Neural crest cell (in vitro differentiated cells): Measurements from ENCODE around the gene FABP6. TPM values are rescaled to one million over a fixed set of nuclear protein-coding genes. Genes with fewer than 3 reads are reported as not detected.
"Not testable (repeated sequence)": the region's sequence is repeated elsewhere in the genome, so short reads cannot be mapped to it uniquely, and the experiment has no call there.

Source experiments
- DNase-seq: peaks from one replicate; pipeline ENCODE4 v3.0.0; 2021; ENCODE audit warnings: low read depth, mixed read lengths, low spot score
- H3K27ac Mint-ChIP-seq: one replicate; pipeline ENCODE4 v1.8.0; 2021; ENCODE audit warnings: mild to moderate bottlenecking, mixed read lengths; ENCODE audit not compliant: unreplicated experiment
- H3K27me3 Mint-ChIP-seq: 2 replicates; pipeline ENCODE4 v1.8.0; 2021; ENCODE audit warnings: low read depth, mild to moderate bottlenecking, mixed read lengths
- H3K36me3 Mint-ChIP-seq: 2 replicates; pipeline ENCODE4 v1.8.0; 2021; ENCODE audit warnings: low read depth, mild to moderate bottlenecking, mixed read lengths
- H3K4me1 Mint-ChIP-seq: 2 replicates; pipeline ENCODE4 v1.8.0; 2021; ENCODE audit warnings: mixed read lengths
- H3K4me3 Mint-ChIP-seq: one replicate; pipeline ENCODE4 v1.8.0; 2021; ENCODE audit warnings: mild to moderate bottlenecking, mixed read lengths
- H3K9me3 Mint-ChIP-seq: 2 replicates; pipeline ENCODE4 v1.8.0; 2021; ENCODE audit warnings: mixed read lengths
- CTCF ChIP-seq: fragments of 200-600 bp; sonication (generic); conservative IDR thresholded peaks from 2 replicates; pipeline ENCODE4 v1.5.0; 2021; ENCODE audit warnings: antibody characterized with exemption, mild to moderate bottlenecking
- total RNA-seq: library from RNA; stranded (reverse); gene quantifications from 2 replicates; pipeline ENCODE4 v1.2.1, GENCODE V29; 2021

FABP6 gene
- total RNA-seq, 1 donor from 2014 or later = 1.5 TPM

GRCh38 chr5:160235731-160236130, 6.4 kb downstream of the FABP6 start:
- no peaks in the 10 kb centered on the region for H3K9me3 Mint-ChIP-seq
- H3K27ac Mint-ChIP-seq = peak overlapping the region; percentile 31
- no peak overlapping the region for H3K4me3 Mint-ChIP-seq
- peaks cover 5% of the 10 kb centered on the region for H3K4me1 Mint-ChIP-seq
- H3K27me3 Mint-ChIP-seq = no peaks in the 10 kb centered on the region
- no peak for TF ChIP-seq CTCF
- no peak for DNase-seq
- H3K36me3 Mint-ChIP-seq = no peaks in the 10 kb centered on the region

GRCh38 chr5:160237571-160238093, 8.3 kb downstream of the FABP6 start:
- Mint-ChIP-seq H3K9me3 (no peaks in the 10 kb centered on the region), H3K36me3 (no peaks in the 10 kb centered on the region), H3K27ac (no peak overlapping the region), H3K27me3 (no peaks in the 10 kb centered on the region), H3K4me3 (no peak overlapping the region), H3K4me1 (peaks cover 8% of the 10 kb centered on the region)
- no peak for TF ChIP-seq CTCF
- no peak for DNase-seq

- Mint-ChIP-seq H3K36me3 (no peaks in the 10 kb centered on the region), H3K9me3 (no peaks in the 10 kb centered on the region), H3K27me3 (no peaks in the 10 kb centered on the region), H3K4me3 (no peak overlapping the region), H3K27ac (peak overlapping the region; percentile 24), H3K4me1 (peaks cover 11% of the 10 kb centered on the region)
- DNase-seq = no peak
- no peak for TF ChIP-seq CTCF
Observed at GRCh38 chr5:160240350-160240749, 11.0 kb downstream of the FABP6 start.

- Mint-ChIP-seq H3K36me3 (no peaks in the 10 kb centered on the region), H3K9me3 (no peaks in the 10 kb centered on the region), H3K4me3 (no peak overlapping the region), H3K27ac (no peak overlapping the region), H3K27me3 (no peaks in the 10 kb centered on the region), H3K4me1 (peaks cover 11% of the 10 kb centered on the region)
- no peak for DNase-seq
- TF ChIP-seq CTCF = no peak
Observed at GRCh38 chr5:160242145-160242544, 12.8 kb downstream of the FABP6 start.

- H3K36me3 Mint-ChIP-seq = no peaks in the 10 kb centered on the region
- H3K27ac Mint-ChIP-seq = no peak overlapping the region
- no peak for DNase-seq
- H3K9me3 Mint-ChIP-seq = no peaks in the 10 kb centered on the region
- H3K4me3 Mint-ChIP-seq = no peak overlapping the region
- TF ChIP-seq CTCF = no peak
- no peaks in the 10 kb centered on the region for H3K27me3 Mint-ChIP-seq
- H3K4me1 Mint-ChIP-seq = peaks cover 7% of the 10 kb centered on the region
Observed at GRCh38 chr5:160245506-160246086, 16.3 kb downstream of the FABP6 start.

- not testable (repeated sequence) for H3K4me1 Mint-ChIP-seq, H3K9me3 Mint-ChIP-seq, DNase-seq, H3K4me3 Mint-ChIP-seq, H3K27ac Mint-ChIP-seq, H3K27me3 Mint-ChIP-seq
- peaks cover 12% of the 10 kb centered on the region for H3K36me3 Mint-ChIP-seq
Observed at GRCh38 chr5:160249570-160249969, 20.3 kb downstream of the FABP6 start.
